ENCODE results near the gene SLC22A31.

DNA sequence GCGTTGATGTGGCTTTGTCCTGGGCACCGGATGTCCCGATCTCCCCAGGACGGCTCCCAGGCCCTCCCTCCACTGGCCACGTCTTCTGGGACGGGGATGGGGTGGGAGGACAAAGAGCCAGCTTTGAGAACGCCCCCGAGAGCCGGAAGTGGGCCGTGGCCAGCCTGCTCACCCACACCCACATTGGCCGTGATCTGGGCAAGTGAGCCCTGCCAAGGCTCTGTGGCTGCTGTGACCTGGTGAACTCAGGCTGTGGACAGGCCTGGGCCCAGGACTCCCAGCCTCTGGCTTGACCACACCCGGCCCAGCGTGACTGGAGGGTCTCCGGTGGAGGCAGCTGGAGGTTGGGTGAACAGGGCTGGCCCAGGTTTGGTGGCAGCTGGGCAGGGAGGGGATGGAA, 25.5 kb downstream of the SLC22A31 start:
- TF ChIP-seq ZNF565 (CRISPR knock-in tag; conservative IDR thresholded peaks at IDR 0.05; ENCODE audit: low read depth): no peak
- TF ChIP-seq ZNF70 (CRISPR knock-in tag; IDR thresholded peaks at IDR 0.05): no peak
- TF ChIP-seq, protein P1, sequence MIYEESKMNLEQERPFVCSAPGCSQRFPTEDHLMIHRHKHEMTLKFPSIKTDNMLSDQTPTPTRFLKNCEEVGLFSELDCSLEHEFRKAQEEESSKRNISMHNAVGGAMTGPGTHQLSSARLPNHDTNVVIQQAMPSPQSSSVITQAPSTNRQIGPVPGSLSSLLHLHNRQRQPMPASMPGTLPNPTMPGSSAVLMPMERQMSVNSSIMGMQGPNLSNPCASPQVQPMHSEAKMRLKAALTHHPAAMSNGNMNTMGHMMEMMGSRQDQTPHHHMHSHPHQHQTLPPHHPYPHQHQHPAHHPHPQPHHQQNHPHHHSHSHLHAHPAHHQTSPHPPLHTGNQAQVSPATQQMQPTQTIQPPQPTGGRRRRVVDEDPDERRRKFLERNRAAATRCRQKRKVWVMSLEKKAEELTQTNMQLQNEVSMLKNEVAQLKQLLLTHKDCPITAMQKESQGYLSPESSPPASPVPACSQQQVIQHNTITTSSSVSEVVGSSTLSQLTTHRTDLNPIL (CRISPR knock-in tag; IDR thresholded peaks at IDR 0.05; ENCODE audit: low read depth): no peak
- TF ChIP-seq TOX (CRISPR knock-in tag; IDR thresholded peaks at IDR 0.05; ENCODE audit: borderline replicate concordance): no peak
- no peak for TF ChIP-seq OSR1 (CRISPR knock-in tag; IDR thresholded peaks at IDR 0.05)
